HG03575 (cell line): ENCODE data around the gene FAM184B.
"Not testable (repeated sequence)": the region's sequence is repeated elsewhere in the genome, so short reads cannot be mapped to it uniquely, and the experiment has no call there.

Experiments
- ATAC-seq: cut with Tn5 transposase; IDR thresholded peaks from one replicate; pipeline ENCODE4 v1.9.1; 2021; ENCODE audit not compliant: unreplicated experiment, insufficient number of reproducible peaks, low FRiP score; ENCODE audit errors: extremely low read depth

Gene FAM184B

GRCh38 chr4:17726911-17727310 lies 54.5 kb downstream of the FAM184B start:
- ATAC-seq = no peak

GRCh38 chr4:17723648-17724047 lies 57.8 kb downstream of the FAM184B start:
- no peak for ATAC-seq

- no peak for ATAC-seq
These were observed 59.1 kb downstream of the FAM184B start for GRCh38 chr4:17722356-17722700.

GRCh38 chr4:17721496-17722355 lies 59.7 kb downstream of the FAM184B start:
- no peak for ATAC-seq

- no peak for ATAC-seq
These were observed 62.3 kb downstream of the FAM184B start for GRCh38 chr4:17719106-17719505.

- no peak for ATAC-seq
These were observed 63.0 kb downstream of the FAM184B start for GRCh38 chr4:17718471-17718870.

- no peak for ATAC-seq
These were observed 64.1 kb downstream of the FAM184B start for GRCh38 chr4:17717301-17717700.

GRCh38 chr4:17715511-17715910 lies 65.9 kb downstream of the FAM184B start:
- no peak for ATAC-seq

- no peak for ATAC-seq
These were observed 67.6 kb downstream of the FAM184B start for GRCh38 chr4:17713779-17714178.

GRCh38 chr4:17712166-17712565 lies 69.3 kb downstream of the FAM184B start:
- no peak for ATAC-seq

- ATAC-seq = not testable (repeated sequence)
These were observed 70.2 kb downstream of the FAM184B start for GRCh38 chr4:17711206-17711605.

- no peak for ATAC-seq
These were observed 71.7 kb downstream of the FAM184B start for GRCh38 chr4:17709763-17710068.

- no peak for ATAC-seq
These were observed 72.2 kb downstream of the FAM184B start for GRCh38 chr4:17708992-17709762.

- ATAC-seq = no peak
These were observed 73.8 kb downstream of the FAM184B start for GRCh38 chr4:17707671-17708070.

GRCh38 chr4:17705107-17705506 lies 76.3 kb downstream of the FAM184B start:
- no peak for ATAC-seq

GRCh38 chr4:17704020-17704650 lies 77.3 kb downstream of the FAM184B start:
- ATAC-seq = no peak

GRCh38 chr4:17702641-17703040 lies 78.8 kb downstream of the FAM184B start:
- no peak for ATAC-seq

- no peak for ATAC-seq
These were observed 79.5 kb downstream of the FAM184B start for GRCh38 chr4:17701882-17702281.

GRCh38 chr4:17701138-17701839 lies 80.1 kb downstream of the FAM184B start:
- no peak for ATAC-seq
